CD14-positive monocyte (primary cell): ENCODE measurements around the gene MERTK. TPM values are rescaled to one million over a fixed set of nuclear protein-coding genes. Genes with fewer than 3 reads are reported as not detected.

Experiments used
- DNase-seq, 3 donors: peaks; one replicate each; pipeline ENCODE4 v3.0.0-alpha.2; 2011 to 2022
- H2AFZ ChIP-seq: 2 replicates; pipeline ENCODE4 v1.6.0; 2012; ENCODE audit warnings: mild to moderate bottlenecking, low read depth, low read length, inconsistent platforms; ENCODE audit not compliant: insufficient read depth, poor library complexity, severe bottlenecking
- H3K27ac ChIP-seq, 2 donors: 1 replicate in 1 of 2; 2 replicates in 1 of 2; pipeline ENCODE4 v1.5.1; 2012 to 2013; ENCODE audit warnings: low read length in 2 of 2, control low read depth in 1 of 2, inconsistent platforms in 1 of 2, low read depth in 1 of 2, mild to moderate bottlenecking in 1 of 2
- H3K27me3 ChIP-seq, 2 donors: one replicate each; pipeline versions ENCODE4 v1.6.0 to v1.6.1; 2011 to 2013; ENCODE audit warnings: low read length in 2 of 2; ENCODE audit not compliant: control insufficient read depth in 2 of 2, insufficient read depth in 2 of 2
- H3K36me3 ChIP-seq, 2 donors: replicated peaks in 1 of 2; 1 replicate in 1 of 2; 2 replicates in 1 of 2; pipeline versions ENCODE4 v1.5.1 to v1.6.1; 2012 to 2013; ENCODE audit warnings: low read length in 2 of 2, control low read depth in 1 of 2, inconsistent platforms in 1 of 2, mild to moderate bottlenecking in 1 of 2; ENCODE audit not compliant: insufficient read depth in 2 of 2, control insufficient read depth in 1 of 2
- H3K4me1 ChIP-seq, 2 donors: 1 replicate in 1 of 2; 2 replicates in 1 of 2; pipeline versions ENCODE4 v1.5.1 to v1.6.1; 2012 to 2013; ENCODE audit warnings: low read length in 2 of 2, control low read depth in 1 of 2, inconsistent platforms in 1 of 2, mild to moderate bottlenecking in 1 of 2, moderate library complexity in 1 of 2; ENCODE audit not compliant: insufficient read depth in 2 of 2, control insufficient read depth in 1 of 2
- H3K4me2 ChIP-seq: replicated peaks from 2 replicates; pipeline ENCODE3; 2012; ENCODE audit warnings: low read length, moderate library complexity, mild to moderate bottlenecking; ENCODE audit not compliant: poor library complexity, severe bottlenecking; ENCODE audit errors: extremely low read depth
- H3K4me3 ChIP-seq, 3 experiments: fragments of 200-600 bp in 1 of 3; sonication (generic) in 1 of 3; replicated peaks in 1 of 3; 1 replicate in 2 of 3; 2 replicates in 1 of 3; pipeline ENCODE4 v1.5.1; 2011 to 2013; ENCODE audit warnings: low read length in 3 of 3, mild to moderate bottlenecking in 3 of 3, control low read depth in 2 of 3, low read depth in 2 of 3, inconsistent platforms in 1 of 3, moderate library complexity in 1 of 3
- H3K79me2 ChIP-seq: 2 replicates; pipeline ENCODE4 v1.6.0; 2012; ENCODE audit warnings: mild to moderate bottlenecking, control low read depth, inconsistent platforms, low read length, moderate library complexity; ENCODE audit not compliant: insufficient read depth
- H3K9ac ChIP-seq: 2 replicates; pipeline ENCODE4 v1.6.0; 2017; ENCODE audit warnings: low read length, mild to moderate bottlenecking; ENCODE audit not compliant: insufficient read depth, poor library complexity, severe bottlenecking
- H3K9me3 ChIP-seq, 2 donors: replicated peaks in 1 of 2; 1 replicate in 1 of 2; 2 replicates in 1 of 2; pipeline versions ENCODE4 v1.5.1 to v1.6.1; 2012 to 2013; ENCODE audit warnings: low read length in 2 of 2, control low read depth in 1 of 2; ENCODE audit not compliant: control insufficient read depth in 1 of 2, insufficient read depth in 1 of 2
- H4K20me1 ChIP-seq: 2 replicates; pipeline ENCODE4 v1.6.0; 2012; ENCODE audit warnings: mild to moderate bottlenecking, low read length, control low read depth, moderate library complexity; ENCODE audit not compliant: insufficient read depth
- H3K27ac Mint-ChIP-seq, 7 donors: one replicate each; pipeline ENCODE4 v1.8.0; 2020; ENCODE audit warnings: mild to moderate bottlenecking in 7 of 7, mixed read lengths in 7 of 7, moderate library complexity in 6 of 7, inconsistent platforms in 2 of 7
- H3K27me3 Mint-ChIP-seq, 3 donors: one replicate each; pipeline ENCODE4 v1.8.0; 2021 to 2022; ENCODE audit warnings: low read depth in 3 of 3, mild to moderate bottlenecking in 3 of 3, mixed read lengths in 3 of 3, moderate library complexity in 3 of 3, inconsistent platforms in 1 of 3
- H3K36me3 Mint-ChIP-seq, 2 donors: one replicate each; pipeline ENCODE4 v1.8.0; 2020; ENCODE audit warnings: mixed read lengths in 2 of 2, inconsistent platforms in 1 of 2, mild to moderate bottlenecking in 1 of 2
- H3K4me1 Mint-ChIP-seq: one replicate; pipeline ENCODE4 v1.8.0; 2020; ENCODE audit warnings: mild to moderate bottlenecking, mixed read lengths
- H3K4me3 Mint-ChIP-seq, 2 donors: one replicate each; pipeline ENCODE4 v1.8.0; 2020; ENCODE audit warnings: mild to moderate bottlenecking in 2 of 2, mixed read lengths in 2 of 2, moderate library complexity in 1 of 2
- H3K9me3 Mint-ChIP-seq, 7 donors: one replicate each; pipeline ENCODE4 v1.8.0; 2020 to 2022; ENCODE audit warnings: mixed read lengths in 7 of 7, mild to moderate bottlenecking in 6 of 7, moderate library complexity in 6 of 7, inconsistent platforms in 2 of 7
- CTCF ChIP-seq: fragments of 200-600 bp; IDR thresholded peaks from one replicate; pipeline ENCODE4 v1.8.0; 2022; ENCODE audit warnings: antibody characterized with exemption, mild to moderate bottlenecking
- WGBS: methylation state at CpG from one replicate; pipeline ENCODE4 v1.1.5; 2013; ENCODE audit warnings: missing lambda C conversion rate; ENCODE audit not compliant: insufficient coverage; 5-methylcytosine and 5-hydroxymethylcytosine counted together
- intact Hi-C, 2 donors: fragments of 100-400 bp; cut with micrococcal nuclease; formaldehyde crosslinking; loops; one replicate each; pipeline versions ENCODE4 v1.15.0 to v1.15.1; 2023
- polyA plus RNA-seq, 3 donors: library from polyadenylated mRNA; depleted of rRNA in 1 of 3; unstranded in 2 of 3; stranded (reverse) in 1 of 3; fragments of 300-500 nt in 2 of 3; fragments of >200 nt in 1 of 3; fragmentation: Illumina TruSeq in 2 of 3; gene quantifications; 1 replicate in 2 of 3; 2 replicates in 1 of 3; pipeline ENCODE4 v1.2.3, GENCODE V29; 2012 to 2021

MERTK gene
- polyA plus RNA-seq, 3 donors = 4.1 to 17.0 (median 4.2) TPM

- peaks cover 0 to 10% of the 10 kb centered on the region in 2 donors for H3K9me3 ChIP-seq
- Mint-ChIP-seq H3K4me1 (peaks cover 14% of the 10 kb centered on the region), H3K9me3 (peaks cover 0 to 15% (median 11%) of the 10 kb centered on the region in 7 donors), H3K4me3 (no peak overlapping the region), H3K27ac (no peak overlapping the region), H3K27me3 (peaks cover 2 to 3% (median 3%) of the 10 kb centered on the region in 3 donors), H3K36me3 (peaks cover 2 to 3% of the 10 kb centered on the region in 2 donors)
- no peak for TF ChIP-seq CTCF
- no peak overlapping the region for H3K4me2 ChIP-seq
- H3K4me1 ChIP-seq = peaks cover 11 to 12% of the 10 kb centered on the region in 2 donors
- H3K36me3 ChIP-seq = no peaks in the 10 kb centered on the region
- H3K79me2 ChIP-seq = no peaks in the 10 kb centered on the region
- H4K20me1 ChIP-seq = no peaks in the 10 kb centered on the region
- no peak overlapping the region for H3K27ac ChIP-seq
- H3K9ac ChIP-seq = no peak overlapping the region
- no peaks in the 10 kb centered on the region for H3K27me3 ChIP-seq
- WGBS = 67% methylated on average over 3 of the region's 4 CpGs
- intact Hi-C loops = loop anchor here (1.0 to 5.0 kb wide), 2 partner anchors 151 to 164 kb away; partner anchors contain the start of genes MERTK (in 2 of the 2) and ANAPC1 (in 1 of the 2)
- no peak for DNase-seq
- no peak overlapping the region for H3K4me3 ChIP-seq
- H2AFZ ChIP-seq = no peak overlapping the region
These were observed 149.8 kb downstream of the MERTK start for GRCh38 chr2:112048236-112048592.

- no CpG with 5 or more reads among the region's 3 CpGs for WGBS
- Histone ChIP-seq H3K9ac (no peak overlapping the region), H3K4me2 (no peak overlapping the region), H2AFZ (no peak overlapping the region), H3K79me2 (no peaks in the 10 kb centered on the region), H4K20me1 (no peaks in the 10 kb centered on the region), H3K9me3 (peaks cover 0 to 10% of the 10 kb centered on the region in 2 donors), H3K4me1 (peaks cover 17 to 19% of the 10 kb centered on the region in 2 donors), H3K27ac (no peak overlapping the region), H3K4me3 (no peak overlapping the region), H3K27me3 (no peaks in the 10 kb centered on the region), H3K36me3 (no peaks in the 10 kb centered on the region)
- Mint-ChIP-seq H3K36me3 (peaks cover 2 to 3% of the 10 kb centered on the region in 2 donors), H3K9me3 (peaks cover 0 to 15% (median 11%) of the 10 kb centered on the region in 7 donors), H3K4me3 (no peak overlapping the region), H3K4me1 (peaks cover 21% of the 10 kb centered on the region), H3K27ac (no peak overlapping the region), H3K27me3 (peaks cover 2 to 3% (median 3%) of the 10 kb centered on the region in 3 donors)
- intact Hi-C loops = loop anchor here (1.0 to 5.0 kb wide), 2 partner anchors 152 to 165 kb away; partner anchors contain the start of genes MERTK (in 2 of the 2) and ANAPC1 (in 1 of the 2)
- DNase-seq = peak; percentile 40 to 73 (median 58)
- peak; percentile 83 for TF ChIP-seq CTCF
These were observed 150.5 kb downstream of the MERTK start for GRCh38 chr2:112048887-112049286.
